OCI-LY3 (cell line): Measurements from ENCODE around the gene ERCC5.

ENCODE experiments used
- H2AFZ ChIP-seq: fragments of 200-600, 300-600 bp; shearing (Covaris generic); 2 replicates; pipeline ENCODE4 v1.6.0; 2014; ENCODE audit warnings: antibody characterized with exemption, low read depth, low read length
- H3K27ac ChIP-seq: fragments of 200-600, 300-600 bp; sonication (generic); 2 replicates; pipeline ENCODE4 v1.5.1; 2014; ENCODE audit warnings: mild to moderate bottlenecking, low read length, moderate library complexity, mixed read lengths
- H3K27me3 ChIP-seq: fragments of 200-600, 300-600 bp; sonication (generic); 2 replicates; pipeline ENCODE4 v1.6.1; 2014; ENCODE audit warnings: low read depth, low read length, mixed read lengths
- H3K36me3 ChIP-seq: fragments of 200-600, 300-600 bp; sonication (generic); replicated peaks from 2 replicates; pipeline ENCODE3; 2014; ENCODE audit warnings: low read depth, low read length, mixed read lengths
- H3K4me1 ChIP-seq: fragments of 300-600, 200-600 bp; sonication (generic); 2 replicates; pipeline ENCODE4 v1.6.1; 2014; ENCODE audit warnings: low read length, mixed read lengths
- H3K4me2 ChIP-seq: fragments of 200-600, 300-600 bp; sonication (generic); 2 replicates; pipeline ENCODE4 v1.6.1; 2014; ENCODE audit warnings: low read length, mixed read lengths
- H3K4me3 ChIP-seq: fragments of 300-600, 200-600 bp; sonication (generic); 2 replicates; pipeline ENCODE4 v1.5.1; 2014; ENCODE audit warnings: antibody characterized with exemption, mild to moderate bottlenecking, low read length, moderate library complexity
- H3K79me2 ChIP-seq: fragments of 300-600, 200-600 bp; shearing (Covaris generic); 2 replicates; pipeline ENCODE4 v1.6.1; 2014; ENCODE audit warnings: mild to moderate bottlenecking, low read length, mixed read lengths
- H3K9ac ChIP-seq: fragments of 300-600, 200-600 bp; shearing (Covaris generic); 2 replicates; pipeline ENCODE4 v1.6.0; 2014; ENCODE audit warnings: mild to moderate bottlenecking, low read length, moderate library complexity
- H3K9me3 ChIP-seq: fragments of 200-600, 300-600 bp; shearing (Covaris generic); 2 replicates; pipeline ENCODE4 v1.6.1; 2014; ENCODE audit warnings: low read length, mixed read lengths; ENCODE audit not compliant: insufficient read depth
- H4K20me1 ChIP-seq: fragments of 200-600, 300-600 bp; sonication (generic); 2 replicates; pipeline ENCODE4 v1.6.1; 2016; ENCODE audit warnings: low read length, mixed read lengths; ENCODE audit not compliant: insufficient read depth
- EZH2phosphoT487 ChIP-seq: fragments of 200-600 bp; shearing (Covaris generic); IDR thresholded peaks from 2 replicates; pipeline ENCODE4 v1.6.1; 2018; ENCODE audit warnings: antibody characterized with exemption, mixed run types, low read depth
- TF ChIP-seq, protein P1 (sequence below): fragments of 200-600, 300-600 bp; sonication (generic); IDR thresholded peaks from 2 replicates; pipeline ENCODE4 v1.5.1; 2014; ENCODE audit warnings: antibody characterized with exemption, low read length, low read depth

Gene ERCC5

DNA sequence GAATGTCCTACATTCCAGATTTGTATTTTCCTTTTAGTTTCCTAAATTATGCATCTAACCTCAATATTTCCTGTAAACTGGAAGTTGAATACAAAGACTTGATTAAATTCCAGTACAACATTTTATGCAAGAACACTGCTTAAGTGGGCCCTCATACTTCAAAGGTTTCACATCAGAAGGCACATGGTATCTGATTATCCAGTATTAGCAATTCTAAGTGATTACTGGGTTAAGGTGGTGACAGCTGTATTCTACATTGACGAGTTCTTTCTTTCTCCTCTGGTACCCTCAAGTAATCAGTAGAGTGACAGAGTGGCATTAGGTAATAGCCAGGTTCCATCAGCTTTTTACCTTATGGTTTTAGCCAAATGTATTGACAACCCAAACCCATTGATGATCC, 28.6 kb upstream of the ERCC5 start:
- Histone ChIP-seq H3K4me3 (no peak overlapping the region), H2AFZ (no peak overlapping the region), H3K27ac (no peak overlapping the region), H3K4me1 (peaks cover 12% of the 10 kb centered on the region), H3K9ac (no peak overlapping the region), H3K27me3 (no peaks in the 10 kb centered on the region), H3K79me2 (0 out of 2 replicates have a peak, but pooled peaks cover 4% of the 10 kb centered on the region), H4K20me1 (0 out of 2 replicates have a peak, but pooled peaks cover 7% of the 10 kb centered on the region), H3K9me3 (no peaks in the 10 kb centered on the region), H3K36me3 (peaks cover 31% of the 10 kb centered on the region), H3K4me2 (no peak overlapping the region)
- TF ChIP-seq EZH2phosphoT487 = no peak
- TF ChIP-seq, protein P1, sequence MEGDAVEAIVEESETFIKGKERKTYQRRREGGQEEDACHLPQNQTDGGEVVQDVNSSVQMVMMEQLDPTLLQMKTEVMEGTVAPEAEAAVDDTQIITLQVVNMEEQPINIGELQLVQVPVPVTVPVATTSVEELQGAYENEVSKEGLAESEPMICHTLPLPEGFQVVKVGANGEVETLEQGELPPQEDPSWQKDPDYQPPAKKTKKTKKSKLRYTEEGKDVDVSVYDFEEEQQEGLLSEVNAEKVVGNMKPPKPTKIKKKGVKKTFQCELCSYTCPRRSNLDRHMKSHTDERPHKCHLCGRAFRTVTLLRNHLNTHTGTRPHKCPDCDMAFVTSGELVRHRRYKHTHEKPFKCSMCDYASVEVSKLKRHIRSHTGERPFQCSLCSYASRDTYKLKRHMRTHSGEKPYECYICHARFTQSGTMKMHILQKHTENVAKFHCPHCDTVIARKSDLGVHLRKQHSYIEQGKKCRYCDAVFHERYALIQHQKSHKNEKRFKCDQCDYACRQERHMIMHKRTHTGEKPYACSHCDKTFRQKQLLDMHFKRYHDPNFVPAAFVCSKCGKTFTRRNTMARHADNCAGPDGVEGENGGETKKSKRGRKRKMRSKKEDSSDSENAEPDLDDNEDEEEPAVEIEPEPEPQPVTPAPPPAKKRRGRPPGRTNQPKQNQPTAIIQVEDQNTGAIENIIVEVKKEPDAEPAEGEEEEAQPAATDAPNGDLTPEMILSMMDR = no peak

DNA sequence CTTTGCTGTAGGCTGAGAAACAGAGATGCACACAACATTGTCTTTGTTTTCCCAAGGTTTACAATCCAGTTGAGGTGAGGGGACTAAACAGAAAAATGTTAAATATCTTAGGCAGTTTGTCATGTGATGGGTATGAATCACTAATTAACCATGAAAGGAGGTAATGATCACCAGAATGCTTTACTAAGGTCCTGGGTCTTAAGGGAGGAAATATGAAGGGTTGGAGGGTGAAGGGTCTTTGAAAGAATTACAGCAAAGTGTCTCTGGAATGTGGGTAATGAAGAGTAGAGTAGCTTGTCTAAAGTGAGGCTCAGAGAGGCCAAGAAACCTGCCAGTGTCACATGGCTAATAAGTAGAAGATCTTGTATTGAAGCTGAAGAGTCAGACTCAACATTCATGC, 27.9 kb upstream of the ERCC5 start:
- no peak overlapping the region for H3K4me2 ChIP-seq
- H3K4me1 ChIP-seq = peaks cover 12% of the 10 kb centered on the region
- TF ChIP-seq, protein P1 = no peak
- TF ChIP-seq EZH2phosphoT487 = no peak
- H4K20me1 ChIP-seq = 0 out of 2 replicates have a peak, but pooled peaks cover 7% of the 10 kb centered on the region
- H3K27ac ChIP-seq = no peak overlapping the region
- H3K27me3 ChIP-seq = no peaks in the 10 kb centered on the region
- no peak overlapping the region for H3K9ac ChIP-seq
- peaks cover 31% of the 10 kb centered on the region for H3K36me3 ChIP-seq
- no peak overlapping the region for H2AFZ ChIP-seq
- no peak overlapping the region for H3K4me3 ChIP-seq
- H3K79me2 ChIP-seq = 0 out of 2 replicates have a peak, but pooled peaks cover 4% of the 10 kb centered on the region
- no peaks in the 10 kb centered on the region for H3K9me3 ChIP-seq

DNA sequence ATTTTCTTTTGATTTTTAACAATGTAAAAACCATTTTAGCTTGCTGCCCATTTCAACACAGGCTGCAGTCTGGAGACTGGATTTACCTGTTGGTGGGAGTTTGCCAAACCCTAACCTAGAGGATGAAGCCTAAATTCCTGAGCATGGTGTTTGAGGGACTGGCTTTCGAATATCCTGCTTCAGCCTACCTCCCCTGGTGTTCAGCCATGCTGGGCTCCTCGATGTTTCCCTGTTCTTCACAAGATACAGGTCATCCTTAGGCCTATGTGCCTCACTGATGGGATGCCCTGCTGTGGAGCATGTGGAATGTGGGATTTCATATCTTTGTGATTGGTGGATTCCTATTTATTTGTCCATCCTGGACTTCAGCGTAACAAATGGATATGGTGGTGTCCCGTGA, 20.4 kb upstream of the ERCC5 start:
- Histone ChIP-seq H3K4me3 (no peak overlapping the region), H3K4me2 (no peak overlapping the region), H4K20me1 (no peaks in the 10 kb centered on the region), H2AFZ (no peak overlapping the region), H3K79me2 (no peaks in the 10 kb centered on the region), H3K27me3 (no peaks in the 10 kb centered on the region), H3K27ac (no peak overlapping the region), H3K4me1 (no peaks in the 10 kb centered on the region), H3K36me3 (peaks cover 41% of the 10 kb centered on the region), H3K9me3 (peaks cover 4% of the 10 kb centered on the region; the same call in 1 of the 2 replicates), H3K9ac (no peak overlapping the region)
- TF ChIP-seq, protein P1 = no peak
- TF ChIP-seq EZH2phosphoT487 = no peak

DNA sequence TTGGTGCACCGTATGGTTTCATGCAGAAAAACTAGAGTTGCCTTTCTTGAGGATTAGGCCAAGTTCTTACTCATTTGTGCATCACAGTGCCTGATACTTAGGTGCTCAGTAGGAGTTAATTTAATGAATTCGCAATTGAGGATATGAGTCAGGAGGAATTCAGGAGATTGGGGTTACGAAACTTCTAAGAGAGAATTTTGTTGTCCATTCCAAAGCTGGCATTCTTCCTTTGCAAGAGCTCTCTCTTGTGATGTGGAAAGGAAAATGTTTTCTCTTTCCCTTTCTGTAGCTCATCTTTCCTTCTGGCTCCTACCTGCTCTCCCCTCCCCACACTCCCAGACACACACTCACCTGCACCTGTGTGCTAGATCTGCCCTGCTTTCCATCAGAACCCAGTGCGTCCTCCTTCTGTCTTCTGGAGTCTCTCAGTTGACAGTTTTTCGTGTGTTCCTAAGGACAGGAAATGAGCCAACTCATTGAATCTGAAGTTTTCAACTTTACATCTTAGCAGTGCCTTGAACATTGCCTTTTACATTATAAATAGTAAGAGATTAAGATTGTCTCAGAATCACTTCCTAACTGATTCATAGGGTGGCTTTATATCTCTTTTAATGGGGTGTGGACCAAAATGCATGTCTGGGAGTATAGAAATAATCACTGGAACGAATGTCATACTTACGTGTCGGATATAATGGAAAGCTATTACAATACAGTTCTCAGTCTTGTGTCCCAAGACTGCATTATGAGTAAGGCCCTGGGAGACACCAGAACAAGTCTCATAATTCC, 19.7 kb upstream of the ERCC5 start:
- H3K27ac ChIP-seq = no peak overlapping the region

More for the DNA sequence above, 19.7 kb upstream of the ERCC5 start:
- no peaks in the 10 kb centered on the region for H3K4me1 ChIP-seq
- H3K9me3 ChIP-seq = peaks cover 4% of the 10 kb centered on the region; the same call in 1 of the 2 replicates
- no peak overlapping the region for H3K4me2 ChIP-seq
- H3K9ac ChIP-seq = no peak overlapping the region
- TF ChIP-seq, protein P1 = no peak
- H3K36me3 ChIP-seq = peaks cover 40% of the 10 kb centered on the region
- no peaks in the 10 kb centered on the region for H3K27me3 ChIP-seq
- no peak overlapping the region for H3K4me3 ChIP-seq
- H3K79me2 ChIP-seq = no peaks in the 10 kb centered on the region
- H2AFZ ChIP-seq = no peak overlapping the region
- no peaks in the 10 kb centered on the region for H4K20me1 ChIP-seq
